Loucy (cell line): ENCODE measurements around the gene SLC25A12.

Experiments used
- H2AFZ ChIP-seq: fragments of 200-600 bp; sonication (generic); 2 replicates; pipeline ENCODE4 v1.6.0; 2016; ENCODE audit warnings: antibody characterized with exemption, mild to moderate bottlenecking, low read length, moderate library complexity
- H3F3A ChIP-seq: fragments of 200-600 bp; 2 replicates; pipeline ENCODE4 v1.6.0; 2016; ENCODE audit warnings: antibody characterized with exemption, low read depth, mild to moderate bottlenecking
- H3K27me3 ChIP-seq: fragments of 200-600 bp; sonication (generic); 2 replicates; pipeline ENCODE4 v1.6.1; 2014; ENCODE audit warnings: low read length, mild to moderate bottlenecking; ENCODE audit not compliant: insufficient read depth, poor library complexity, severe bottlenecking
- H3K36me3 ChIP-seq: fragments of 200-600 bp; sonication (generic); 2 replicates; pipeline ENCODE4 v1.6.1; 2016; ENCODE audit warnings: low read length; ENCODE audit not compliant: insufficient read depth
- H3K4me1 ChIP-seq: fragments of 200-600 bp; sonication (generic); 2 replicates; pipeline ENCODE4 v1.5.1; 2014; ENCODE audit warnings: low read length, mild to moderate bottlenecking; ENCODE audit not compliant: insufficient read depth, poor library complexity, severe bottlenecking
- H3K4me2 ChIP-seq: fragments of 200-600 bp; sonication (generic); 2 replicates; pipeline ENCODE4 v1.6.0; 2014; ENCODE audit warnings: antibody characterized with exemption, low read length, low read depth, mild to moderate bottlenecking; ENCODE audit not compliant: poor library complexity, severe bottlenecking
- H3K4me3 ChIP-seq: fragments of 200-600 bp; sonication (generic); 2 replicates; pipeline ENCODE4 v1.5.1; 2014; ENCODE audit warnings: low read length, mild to moderate bottlenecking, mixed read lengths; ENCODE audit not compliant: poor library complexity, severe bottlenecking
- H3K79me2 ChIP-seq: fragments of 200-600 bp; sonication (generic); 2 replicates; pipeline ENCODE4 v1.6.1; 2014; ENCODE audit warnings: low read length; ENCODE audit not compliant: insufficient read depth
- H3K9ac ChIP-seq: fragments of 200-600 bp; sonication (generic); 2 replicates; pipeline ENCODE4 v1.6.0; 2014; ENCODE audit warnings: mild to moderate bottlenecking, low read depth, low read length, moderate library complexity; ENCODE audit not compliant: poor library complexity, severe bottlenecking
- H3K9me2 ChIP-seq: fragments of 200-600 bp; sonication (generic); replicated peaks from 2 replicates; pipeline ENCODE4 v1.6.1; 2016; ENCODE audit warnings: low read depth, low read length, mixed read lengths
- H3K9me3 ChIP-seq: fragments of 200-600 bp; sonication (generic); 2 replicates; pipeline ENCODE4 v1.6.1; 2014; ENCODE audit warnings: mild to moderate bottlenecking, antibody characterized with exemption, low read length, low read depth; ENCODE audit not compliant: insufficient read depth
- H4K20me1 ChIP-seq: fragments of 200-600 bp; sonication (generic); 2 replicates; pipeline ENCODE4 v1.6.0; 2014; ENCODE audit warnings: antibody characterized with exemption, low read length, mild to moderate bottlenecking; ENCODE audit not compliant: insufficient read depth, poor library complexity, severe bottlenecking
- CTCF ChIP-seq: fragments of 200-600 bp; sonication (generic); conservative IDR thresholded peaks from 2 replicates; pipeline ENCODE4 v1.5.1; 2014; ENCODE audit warnings: mild to moderate bottlenecking, antibody characterized with exemption, low read length
- EZH2phosphoT487 ChIP-seq: fragments of 200-600 bp; IDR thresholded peaks from 2 replicates; pipeline ENCODE4 v1.6.1; 2018; ENCODE audit warnings: antibody characterized with exemption, mild to moderate bottlenecking, moderate library complexity, borderline replicate concordance

Gene SLC25A12

GRCh38 chr2:171832489-171832888 is 61.6 kb downstream of the SLC25A12 start:
- Histone ChIP-seq H3K9ac (no peak overlapping the region), H3K9me2 (no peaks in the 10 kb centered on the region), H3K4me3 (no peak overlapping the region), H3F3A (no peaks in the 10 kb centered on the region), H3K79me2 (no peaks in the 10 kb centered on the region), H3K9me3 (peaks cover 15% of the 10 kb centered on the region; the same call in 1 of the 2 replicates), H3K27me3 (no peaks in the 10 kb centered on the region), H3K36me3 (peaks cover 85% of the 10 kb centered on the region), H3K4me1 (no peaks in the 10 kb centered on the region), H2AFZ (no peak overlapping the region), H4K20me1 (no peaks in the 10 kb centered on the region), H3K4me2 (no peak overlapping the region)
- TF ChIP-seq EZH2phosphoT487 (no peak), CTCF (no peak)

- Histone ChIP-seq H3K4me1 (no peaks in the 10 kb centered on the region), H3K9me3 (peaks cover 15% of the 10 kb centered on the region; the same call in 1 of the 2 replicates), H3K27me3 (no peaks in the 10 kb centered on the region), H3K79me2 (no peaks in the 10 kb centered on the region), H3K4me3 (no peak overlapping the region), H3F3A (no peaks in the 10 kb centered on the region), H2AFZ (no peak overlapping the region), H3K9ac (no peak overlapping the region), H3K36me3 (peaks cover 68% of the 10 kb centered on the region), H3K4me2 (no peak overlapping the region), H3K9me2 (no peaks in the 10 kb centered on the region), H4K20me1 (no peaks in the 10 kb centered on the region)
- TF ChIP-seq EZH2phosphoT487 (no peak), CTCF (no peak)
Observed at GRCh38 chr2:171830039-171830438, 64.0 kb downstream of the SLC25A12 start.

GRCh38 chr2:171824086-171824485 is 70.0 kb downstream of the SLC25A12 start:
- H3F3A ChIP-seq, result no peaks in the 10 kb centered on the region
- H3K36me3 ChIP-seq, result peaks cover 19% of the 10 kb centered on the region; the same call in 1 of the 2 replicates
- no peak overlapping the region for H2AFZ ChIP-seq
- H3K9me2 ChIP-seq, result no peaks in the 10 kb centered on the region
- H3K9me3 ChIP-seq, result no peaks in the 10 kb centered on the region
- no peak overlapping the region for H3K9ac ChIP-seq
- H3K4me3 ChIP-seq, result no peak overlapping the region
- no peak overlapping the region for H3K4me2 ChIP-seq
- TF ChIP-seq CTCF (no peak), EZH2phosphoT487 (no peak)
- H3K27me3 ChIP-seq, result no peaks in the 10 kb centered on the region
- H4K20me1 ChIP-seq, result no peaks in the 10 kb centered on the region
- H3K4me1 ChIP-seq, result no peaks in the 10 kb centered on the region
- H3K79me2 ChIP-seq, result no peaks in the 10 kb centered on the region
